WI38 (cell line): ENCODE measurements around the gene HLA-DPA1.
A peak's percentile ranks its signal among the peaks of the same experiment; 100 is the strongest.

Experiments
- H3K4me3 ChIP-seq: 2 replicates; pipeline ENCODE4 v1.5.1; 2011; ENCODE audit warnings: low read depth, mild to moderate bottlenecking, control low read depth, low read length
- CTCF ChIP-seq: IDR thresholded peaks from 2 replicates; pipeline ENCODE4 v1.5.1; 2012; ENCODE audit warnings: low read depth, mild to moderate bottlenecking, control low read depth, low read length

The HLA-DPA1 gene

GRCh38 chr6:33021917-33022316 is 51.5 kb downstream of the HLA-DPA1 start:
- no peak for TF ChIP-seq CTCF
- H3K4me3 ChIP-seq = no peak overlapping the region

- H3K4me3 ChIP-seq = no peak overlapping the region
- no peak for TF ChIP-seq CTCF
Observed at GRCh38 chr6:33019372-33019771, 54.1 kb downstream of the HLA-DPA1 start.

GRCh38 chr6:33018904-33019303 is 54.5 kb downstream of the HLA-DPA1 start:
- H3K4me3 ChIP-seq = peak overlapping the region; percentile 13; the same call in 1 of the 2 replicates
- TF ChIP-seq CTCF = no peak

DNA sequence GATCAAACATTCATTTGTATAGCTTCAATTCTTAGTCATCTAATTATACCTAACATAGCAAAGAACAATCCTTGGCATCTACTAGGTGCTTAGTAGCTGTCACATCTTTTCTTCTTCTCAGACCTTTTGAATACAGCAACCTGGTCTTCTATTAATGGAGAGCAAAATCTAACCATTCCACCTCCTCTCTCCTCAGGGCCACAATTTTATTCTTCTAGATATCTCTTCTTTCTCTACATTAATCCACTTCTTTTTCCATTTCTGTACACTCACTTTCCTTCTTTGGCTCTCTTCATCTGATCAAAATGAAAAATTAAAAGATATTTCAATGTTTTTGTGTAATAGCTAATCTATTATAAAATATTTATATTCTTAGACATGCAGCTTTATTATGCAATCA is 55.0 kb downstream of the HLA-DPA1 start:
- H3K4me3 ChIP-seq = no peak overlapping the region; the same call in 1 of the 2 replicates
- no peak for TF ChIP-seq CTCF

- TF ChIP-seq CTCF = no peak
- no peak overlapping the region for H3K4me3 ChIP-seq
Observed at GRCh38 chr6:33017694-33018353, 55.6 kb downstream of the HLA-DPA1 start.

GRCh38 chr6:33017018-33017417 is 56.4 kb downstream of the HLA-DPA1 start:
- no peak for TF ChIP-seq CTCF
- no peak overlapping the region for H3K4me3 ChIP-seq

GRCh38 chr6:33015798-33016197 is 57.7 kb downstream of the HLA-DPA1 start:
- no peak overlapping the region for H3K4me3 ChIP-seq
- TF ChIP-seq CTCF = no peak
